Stimulated activated CD4-positive, alpha-beta T cell treated with anti-CD3 and anti-CD28 coated beads, Interleukin-4, amount 100 ng/mL, for 48 hours (primary cell): ENCODE measurements around the gene OR10T2.
"Not testable (repeated sequence)": the region's sequence is repeated elsewhere in the genome, so short reads cannot be mapped to it uniquely, and the experiment has no call there.

ENCODE experiments used
- DNase-seq, 2 donors: peaks; one replicate each; pipeline ENCODE4 v3.0.0-alpha.2; 2020; ENCODE audit warnings: low read depth in 2 of 2

Gene OR10T2

DNA sequence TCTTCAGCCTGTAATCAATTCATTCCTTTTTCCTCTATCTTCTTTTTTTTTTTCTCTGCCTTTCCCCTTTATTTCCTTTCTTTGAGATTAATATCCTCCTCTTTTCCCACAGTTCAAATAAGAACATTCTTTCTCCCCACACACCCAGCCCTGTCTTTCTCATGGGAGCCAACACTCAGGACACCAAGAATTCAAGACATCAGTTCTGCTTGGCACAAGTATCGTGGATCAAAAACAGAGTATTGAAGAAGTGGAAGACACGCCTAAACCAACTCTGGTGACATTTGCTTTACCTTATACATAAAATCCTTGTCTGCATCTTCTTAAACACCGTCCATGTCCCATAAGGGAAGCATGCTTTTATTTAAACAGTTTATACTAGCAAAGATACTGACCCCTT is 42.6 kb downstream of the OR10T2 start:
- DNase-seq, result no peak

DNA sequence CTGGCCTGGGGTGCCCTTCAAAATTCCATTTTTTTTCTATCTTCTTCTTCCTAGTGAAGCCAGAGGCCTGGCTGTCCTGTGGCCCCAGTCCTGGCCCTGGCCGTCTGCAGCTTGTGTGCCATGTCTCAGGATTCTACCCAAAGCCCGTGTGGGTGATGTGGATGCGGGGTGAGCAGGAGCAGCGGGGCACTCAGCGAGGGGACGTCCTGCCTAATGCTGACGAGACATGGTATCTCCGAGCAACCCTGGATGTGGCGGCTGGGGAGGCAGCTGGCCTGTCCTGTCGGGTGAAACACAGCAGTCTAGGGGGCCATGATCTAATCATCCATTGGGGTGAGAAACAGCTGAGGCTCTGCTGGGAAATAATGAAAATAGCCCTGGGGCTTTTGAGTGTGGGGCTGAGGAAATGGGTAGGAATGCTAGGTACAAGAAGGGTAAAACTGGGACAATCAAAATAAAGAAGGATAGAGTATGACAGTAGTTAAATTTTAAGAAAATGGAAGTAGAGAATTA is 43.4 kb downstream of the OR10T2 start:
- no peak for DNase-seq

DNA sequence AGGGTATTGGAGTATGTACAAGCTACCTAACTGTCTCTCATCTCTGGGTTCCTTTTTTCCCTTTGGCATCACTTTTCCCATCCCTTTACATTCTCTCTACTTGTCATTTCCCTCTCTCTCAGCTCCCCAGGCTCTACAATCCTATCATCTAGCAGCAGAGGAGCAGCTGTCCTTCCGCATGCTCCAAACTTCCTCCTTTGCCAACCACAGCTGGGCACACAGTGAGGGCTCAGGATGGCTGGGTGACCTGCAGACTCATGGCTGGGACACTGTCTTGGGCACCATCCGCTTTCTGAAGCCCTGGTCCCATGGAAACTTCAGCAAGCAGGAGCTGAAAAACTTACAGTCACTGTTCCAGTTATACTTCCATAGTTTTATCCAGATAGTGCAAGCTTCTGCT is 45.0 kb downstream of the OR10T2 start:
- DNase-seq, result no peak

DNA sequence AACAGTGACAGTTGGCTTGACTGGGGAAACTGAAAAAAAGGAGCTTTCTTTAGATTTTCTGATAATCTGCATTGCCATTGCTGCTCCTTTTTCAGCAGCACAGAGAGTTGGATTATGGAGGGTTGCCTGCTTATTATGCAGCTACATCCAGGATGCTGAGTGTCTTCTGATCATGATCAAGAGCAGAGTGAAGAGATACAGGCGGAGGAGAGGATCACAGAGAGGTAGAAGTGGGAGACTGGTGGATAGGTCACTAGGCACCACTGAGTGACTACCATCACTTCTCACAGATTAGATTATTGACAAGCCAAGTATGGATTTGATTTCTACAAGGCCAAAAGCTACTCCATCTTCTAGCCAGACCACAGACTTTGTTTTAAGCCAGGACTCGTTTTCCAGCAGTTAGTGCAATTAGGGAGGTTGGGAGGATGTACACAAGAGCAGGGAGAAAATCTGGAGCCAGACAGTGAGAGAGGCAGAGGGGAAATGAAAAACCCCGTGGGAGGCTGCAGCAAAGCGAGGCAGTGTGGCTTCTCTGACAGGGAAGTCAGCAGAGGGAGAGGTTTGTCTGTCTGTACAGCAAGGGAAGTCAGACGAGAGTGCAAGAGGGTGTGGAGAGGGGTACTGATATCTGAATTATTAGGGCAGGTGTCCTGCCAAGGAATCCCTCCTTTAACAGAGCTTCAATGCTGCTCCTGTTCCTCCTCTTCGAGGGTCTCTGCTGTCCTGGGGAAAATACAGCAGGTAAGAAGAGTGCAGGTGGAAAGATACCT is 45.8 kb downstream of the OR10T2 start, which contains the start of gene CD1E:
CD1E (plus strand) TSS at position 592 of the 773 bp plus-strand sequence; CDS start at position 687, 95 bp downstream.
- no peak for DNase-seq

DNA sequence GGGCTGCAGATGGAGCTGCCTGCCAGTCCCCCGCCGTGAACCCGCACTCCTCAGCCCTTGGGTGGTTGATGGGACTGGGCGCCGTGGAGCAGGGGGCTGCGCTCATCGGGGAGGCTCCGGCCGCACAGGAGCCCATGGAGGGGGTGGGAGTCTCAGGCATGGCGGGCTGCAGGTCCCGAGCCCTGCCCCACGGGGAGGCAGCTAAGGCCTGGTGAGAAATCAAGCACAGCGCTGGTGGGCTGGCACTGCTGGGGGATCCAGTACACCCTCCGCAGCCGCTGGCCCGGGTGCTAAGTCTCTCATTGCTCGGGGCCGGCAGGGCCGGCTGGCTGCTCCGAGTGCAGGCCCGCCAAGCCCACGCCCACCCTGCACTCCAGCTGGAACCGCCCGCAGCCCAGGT is 50.3 kb downstream of the OR10T2 start:
- not testable (repeated sequence) for DNase-seq
